Mesendoderm (in vitro differentiated cells): Measurements from ENCODE around the gene CCDC91.

Experiments
- DNase-seq: peaks from one replicate; pipeline ENCODE4 v3.0.0; 2013
- H2AK5ac ChIP-seq: 2 replicates; pipeline ENCODE4 v1.6.1; 2013; ENCODE audit warnings: low read length, inconsistent platforms
- H2BK120ac ChIP-seq: 2 replicates; pipeline ENCODE4 v1.6.1; 2013; ENCODE audit warnings: low read depth, mild to moderate bottlenecking, low read length, moderate library complexity, mixed read lengths
- H2BK15ac ChIP-seq: replicated peaks from 2 replicates; pipeline ENCODE4 v1.6.1; 2013; ENCODE audit warnings: low read depth, mild to moderate bottlenecking, moderate library complexity
- H2BK5ac ChIP-seq: 2 replicates; pipeline ENCODE4 v1.6.1; 2013; ENCODE audit warnings: low read length, inconsistent platforms
- H3K18ac ChIP-seq: 2 replicates; pipeline ENCODE4 v1.6.1; 2013; ENCODE audit warnings: mild to moderate bottlenecking, low read length, mixed read lengths
- H3K23ac ChIP-seq: one replicate; pipeline ENCODE4 v1.6.1; 2013; ENCODE audit warnings: low read length
- H3K27ac ChIP-seq: 2 replicates; pipeline ENCODE4 v1.5.1; 2013; ENCODE audit warnings: low read depth, mild to moderate bottlenecking, inconsistent platforms, low read length, moderate library complexity
- H3K27me3 ChIP-seq: 2 replicates; pipeline ENCODE4 v1.6.1; 2013; ENCODE audit warnings: low read length, control low read depth, mild to moderate bottlenecking, inconsistent platforms; ENCODE audit not compliant: insufficient read depth, poor library complexity
- H3K36me3 ChIP-seq: 2 replicates; pipeline ENCODE4 v1.6.1; 2013; ENCODE audit warnings: low read length, inconsistent platforms; ENCODE audit not compliant: control insufficient read depth, insufficient read depth
- H3K4ac ChIP-seq: one replicate; pipeline ENCODE4 v1.6.1; 2013; ENCODE audit warnings: low read depth, mild to moderate bottlenecking, low read length, moderate library complexity
- H3K4me1 ChIP-seq: 2 replicates; pipeline ENCODE4 v1.6.1; 2013; ENCODE audit warnings: low read depth, low read length, inconsistent platforms; ENCODE audit not compliant: control insufficient read depth
- H3K4me2 ChIP-seq: 2 replicates; pipeline ENCODE4 v1.6.1; 2013; ENCODE audit warnings: low read length
- H3K4me3 ChIP-seq: 2 replicates; pipeline ENCODE4 v1.5.1; 2013; ENCODE audit warnings: mild to moderate bottlenecking, low read length
- H3K56ac ChIP-seq: one replicate; pipeline ENCODE4 v1.6.1; 2013; ENCODE audit warnings: low read length
- H3K79me1 ChIP-seq: 2 replicates; pipeline ENCODE4 v1.6.1; 2013; ENCODE audit warnings: low read length, inconsistent platforms
- H3K79me2 ChIP-seq: 2 replicates; pipeline ENCODE4 v1.6.1; 2013; ENCODE audit warnings: mild to moderate bottlenecking, low read length; ENCODE audit not compliant: control insufficient read depth, insufficient read depth
- H3K9ac ChIP-seq: 2 replicates; pipeline ENCODE4 v1.6.1; 2013; ENCODE audit warnings: low read length, inconsistent platforms
- H4K5ac ChIP-seq: one replicate; pipeline ENCODE4 v1.6.1; 2013; ENCODE audit warnings: low read length
- H4K8ac ChIP-seq: one replicate; pipeline ENCODE4 v1.6.1; 2013; ENCODE audit warnings: low read depth, mild to moderate bottlenecking, control low read depth, low read length, moderate library complexity
- WGBS: extraction: QIAGEN DNeasy Blood & Tissue Kit; methylation state at CpG from one replicate; pipeline ENCODE4 v1.1.7; 2013; ENCODE audit warnings: low lambda C conversion rate, missing lambda C conversion rate; ENCODE audit not compliant: insufficient coverage; ENCODE audit errors: extremely low coverage; 5-methylcytosine and 5-hydroxymethylcytosine counted together

The CCDC91 gene

DNA sequence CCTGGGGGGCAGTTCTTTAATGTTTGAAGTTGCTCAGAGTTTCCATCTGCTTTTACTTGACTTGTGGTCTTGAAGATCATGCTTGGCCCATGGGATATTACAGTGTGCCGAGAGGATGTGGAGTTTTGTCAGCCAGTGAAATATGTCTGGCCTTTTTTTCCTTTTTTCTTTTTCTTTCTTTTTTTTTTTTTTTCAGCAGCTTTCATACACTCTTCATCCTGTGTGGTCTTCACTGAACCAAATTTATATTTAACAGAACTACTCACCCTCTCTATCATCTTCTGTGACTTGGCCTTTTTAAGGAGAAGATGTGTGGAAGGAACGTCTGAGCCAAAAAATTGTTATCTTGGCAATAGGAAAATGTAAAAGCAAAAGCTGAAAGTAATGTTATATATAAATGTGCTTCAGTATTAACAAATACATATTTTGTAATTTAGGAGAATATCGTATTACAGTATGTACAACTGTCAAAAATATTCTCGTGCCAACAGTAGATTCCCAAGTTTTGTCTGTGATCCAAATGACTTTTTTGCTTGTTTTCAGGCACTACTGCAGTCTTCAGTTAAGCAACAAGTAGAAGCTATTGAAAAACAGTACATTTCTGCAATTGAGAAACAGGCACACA is 200.6 kb downstream of the CCDC91 start:
- Histone ChIP-seq H2BK15ac (no peak overlapping the region), H3K56ac (no peak overlapping the region), H3K18ac (no peak overlapping the region), H3K9ac (no peak overlapping the region), H2BK5ac (no peak overlapping the region), H4K8ac (no peak overlapping the region), H3K79me1 (no peaks in the 10 kb centered on the region), H2AK5ac (no peak overlapping the region), H3K4me2 (no peak overlapping the region), H3K4me1 (no peaks in the 10 kb centered on the region), H4K5ac (no peak overlapping the region), H2BK120ac (no peak overlapping the region), H3K79me2 (no peaks in the 10 kb centered on the region), H3K23ac (no peak overlapping the region), H3K27me3 (no peaks in the 10 kb centered on the region), H3K27ac (no peak overlapping the region), H3K4ac (no peak overlapping the region), H3K36me3 (no peaks in the 10 kb centered on the region), H3K4me3 (no peak overlapping the region)
- no peak for DNase-seq
- no CpG with 5 or more reads among the region's 4 CpGs for whole genome bisulfite sequencing

DNA sequence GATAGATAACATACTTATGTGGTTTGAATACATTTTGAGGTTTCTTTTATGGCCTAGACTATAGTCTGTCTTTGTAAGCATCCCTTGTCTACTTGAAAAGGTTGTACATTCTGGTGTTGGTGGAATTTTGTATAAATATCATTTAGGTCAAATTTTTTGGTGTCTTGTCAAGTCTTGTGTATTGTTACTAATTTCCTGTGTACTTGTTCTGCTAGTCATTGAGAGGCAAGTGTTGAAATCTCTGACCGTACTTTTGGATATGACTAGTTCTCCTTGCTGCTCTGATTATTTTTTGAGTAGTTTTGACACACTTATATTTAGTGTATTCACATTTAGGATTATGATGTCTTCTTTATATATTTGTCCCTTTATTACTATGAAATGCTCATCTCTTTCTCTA is 219.6 kb downstream of the CCDC91 start:
- Histone ChIP-seq H3K27ac (no peak overlapping the region), H3K4me1 (no peaks in the 10 kb centered on the region), H2AK5ac (no peak overlapping the region), H3K27me3 (no peaks in the 10 kb centered on the region), H3K56ac (no peak overlapping the region), H3K4me2 (no peak overlapping the region), H3K23ac (no peak overlapping the region), H2BK15ac (no peak overlapping the region), H4K5ac (no peak overlapping the region), H3K4me3 (no peak overlapping the region), H3K79me2 (no peaks in the 10 kb centered on the region), H3K36me3 (no peaks in the 10 kb centered on the region), H2BK120ac (no peak overlapping the region), H3K18ac (no peak overlapping the region), H4K8ac (no peak overlapping the region), H2BK5ac (no peak overlapping the region), H3K9ac (no peak overlapping the region), H3K79me1 (no peaks in the 10 kb centered on the region), H3K4ac (no peak overlapping the region)
- DNase-seq, result no peak
- WGBS, result no CpG with 5 or more reads among the region's 1 CpG

DNA sequence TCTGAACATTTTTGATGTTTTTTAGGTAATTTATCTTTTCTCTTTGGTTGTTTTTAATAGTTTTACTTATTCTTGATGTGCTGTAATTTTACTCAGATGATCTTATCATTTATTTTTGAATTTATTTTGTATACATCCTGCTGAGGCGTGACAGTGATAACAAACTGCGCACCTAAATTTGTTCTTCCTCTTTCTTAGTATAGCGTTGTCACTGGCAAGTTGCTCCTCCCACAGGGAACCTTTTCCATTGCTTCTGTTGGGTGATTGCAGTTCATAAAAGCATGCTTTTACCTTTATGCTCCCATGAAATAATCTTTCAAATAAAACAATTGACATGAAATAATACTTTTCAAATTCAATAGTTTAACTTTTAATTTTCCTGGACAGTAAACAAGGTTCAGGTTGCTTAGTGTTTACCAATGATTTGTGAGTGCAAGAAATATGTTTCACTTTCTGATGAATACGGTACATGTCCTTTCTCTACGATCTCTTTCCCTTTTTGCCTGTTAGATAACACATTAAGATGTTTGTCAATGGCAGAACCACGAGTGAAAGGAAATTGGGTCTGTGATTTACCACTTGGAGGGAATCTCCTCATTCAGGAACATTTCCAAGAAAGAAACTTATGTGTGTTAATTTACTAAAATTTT is 223.3 kb downstream of the CCDC91 start:
- no peak overlapping the region for H2BK5ac ChIP-seq
- H3K23ac ChIP-seq, result no peak overlapping the region
- no peaks in the 10 kb centered on the region for H3K27me3 ChIP-seq
- H4K5ac ChIP-seq, result no peak overlapping the region
- H2BK120ac ChIP-seq, result no peak overlapping the region
- no peak overlapping the region for H2AK5ac ChIP-seq
- H3K4me1 ChIP-seq, result no peaks in the 10 kb centered on the region
- no peak overlapping the region for H3K4me2 ChIP-seq
- H3K27ac ChIP-seq, result no peak overlapping the region
- H2BK15ac ChIP-seq, result no peak overlapping the region
- H3K36me3 ChIP-seq, result no peaks in the 10 kb centered on the region
- H3K18ac ChIP-seq, result no peak overlapping the region
- no peak overlapping the region for H3K4ac ChIP-seq
- H3K56ac ChIP-seq, result no peak overlapping the region
- H3K9ac ChIP-seq, result no peak overlapping the region
- no peaks in the 10 kb centered on the region for H3K79me2 ChIP-seq
- H3K79me1 ChIP-seq, result no peaks in the 10 kb centered on the region
- no peak overlapping the region for H3K4me3 ChIP-seq
- no peak for DNase-seq
- no CpG with 5 or more reads among the region's 6 CpGs for WGBS
- H4K8ac ChIP-seq, result no peak overlapping the region

DNA sequence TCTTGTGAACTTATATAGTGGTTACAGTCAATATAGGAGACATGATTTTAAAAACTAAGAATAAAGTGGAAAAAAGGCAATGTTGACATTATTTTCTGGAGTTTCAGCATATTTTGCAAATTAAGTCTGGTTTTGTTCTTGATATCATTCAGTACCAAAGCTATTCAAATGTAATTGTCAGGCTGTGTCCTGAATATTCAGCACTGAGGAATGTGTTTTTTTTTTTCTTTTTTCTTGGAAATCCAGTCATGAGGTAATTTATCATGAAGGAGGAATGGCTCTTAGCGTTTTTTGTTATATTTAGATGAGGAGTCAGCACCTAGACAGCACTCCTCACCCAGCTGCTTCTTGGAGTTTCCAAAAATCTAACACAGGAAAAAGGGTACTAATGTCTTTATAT is 225.5 kb downstream of the CCDC91 start:
- Histone ChIP-seq H3K4me3 (no peak overlapping the region), H3K9ac (no peak overlapping the region), H3K79me2 (no peaks in the 10 kb centered on the region), H3K23ac (no peak overlapping the region), H4K5ac (no peak overlapping the region), H3K27ac (no peak overlapping the region), H3K56ac (no peak overlapping the region), H3K18ac (no peak overlapping the region), H3K36me3 (no peaks in the 10 kb centered on the region), H4K8ac (no peak overlapping the region), H2AK5ac (no peak overlapping the region), H3K4ac (no peak overlapping the region), H3K4me1 (no peaks in the 10 kb centered on the region), H2BK5ac (no peak overlapping the region), H3K79me1 (no peaks in the 10 kb centered on the region), H2BK15ac (no peak overlapping the region), H2BK120ac (no peak overlapping the region), H3K27me3 (no peaks in the 10 kb centered on the region), H3K4me2 (no peak overlapping the region)
- no CpG with 5 or more reads among the region's 1 CpG for WGBS
- peak; percentile 6 for DNase-seq

DNA sequence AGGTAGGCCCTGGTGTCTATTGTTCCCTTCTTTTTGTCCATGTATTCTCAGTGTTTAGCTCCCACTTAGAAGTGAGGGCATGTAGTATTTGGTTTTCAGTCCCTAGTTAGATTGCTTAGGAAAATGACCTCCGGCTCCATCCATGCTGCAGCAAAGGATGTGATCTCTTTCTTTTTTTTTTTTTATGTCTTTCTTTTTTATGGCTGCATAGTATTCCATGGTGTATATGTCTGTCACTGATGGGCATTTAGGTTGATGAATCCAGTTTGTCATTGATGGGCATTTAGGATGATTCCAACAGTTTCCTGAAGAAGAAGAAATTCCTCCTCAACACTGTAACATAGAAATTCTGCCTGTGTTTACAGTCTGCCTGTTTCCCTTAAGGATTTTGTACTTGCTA is 231.1 kb downstream of the CCDC91 start:
- Histone ChIP-seq H3K27ac (no peak overlapping the region), H2BK120ac (no peak overlapping the region), H2AK5ac (no peak overlapping the region), H3K79me1 (no peaks in the 10 kb centered on the region), H3K9ac (no peak overlapping the region), H4K5ac (no peak overlapping the region), H3K4me3 (no peak overlapping the region), H3K56ac (no peak overlapping the region), H4K8ac (no peak overlapping the region), H3K27me3 (no peaks in the 10 kb centered on the region), H3K23ac (no peak overlapping the region), H3K4ac (no peak overlapping the region), H3K36me3 (no peaks in the 10 kb centered on the region), H3K4me1 (no peaks in the 10 kb centered on the region), H2BK5ac (no peak overlapping the region), H2BK15ac (no peak overlapping the region), H3K18ac (no peak overlapping the region), H3K4me2 (no peak overlapping the region), H3K79me2 (no peaks in the 10 kb centered on the region)
- no peak for DNase-seq
- no CpG with 5 or more reads among the region's 1 CpG for WGBS

DNA sequence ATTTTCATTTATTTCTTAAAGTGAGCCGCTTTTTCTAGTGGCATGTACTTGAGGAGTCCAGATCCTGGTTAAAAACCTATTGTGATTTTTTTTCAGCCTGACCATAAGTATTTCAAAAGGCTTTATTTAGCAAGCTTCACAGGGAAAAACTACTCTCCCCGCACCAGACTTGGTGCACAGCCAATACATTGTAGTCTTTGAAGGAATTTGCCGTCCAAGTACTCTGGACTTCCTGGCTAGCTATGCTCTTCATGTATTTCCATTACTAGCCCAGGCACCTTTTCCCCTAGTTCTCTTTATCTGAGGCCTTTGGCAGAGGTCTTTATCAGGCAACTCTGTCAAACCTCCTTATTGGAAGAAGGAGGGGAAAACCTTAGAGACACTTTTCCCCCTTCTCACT is 234.7 kb downstream of the CCDC91 start:
- no peak for DNase-seq
- H3K4me2 ChIP-seq, result no peak overlapping the region

More for the DNA sequence above, 234.7 kb downstream of the CCDC91 start:
- no peaks in the 10 kb centered on the region for H3K79me1 ChIP-seq
- H2BK5ac ChIP-seq, result no peak overlapping the region
- no peak overlapping the region for H3K4me3 ChIP-seq
- H3K27me3 ChIP-seq, result no peaks in the 10 kb centered on the region
- no peaks in the 10 kb centered on the region for H3K79me2 ChIP-seq
- no peak overlapping the region for H2BK15ac ChIP-seq
- H3K9ac ChIP-seq, result no peak overlapping the region
- H2AK5ac ChIP-seq, result no peak overlapping the region
- H3K36me3 ChIP-seq, result no peaks in the 10 kb centered on the region
- H3K23ac ChIP-seq, result no peak overlapping the region
- no peak overlapping the region for H2BK120ac ChIP-seq
- no peak overlapping the region for H3K56ac ChIP-seq
- no peak overlapping the region for H4K8ac ChIP-seq
- no peak overlapping the region for H3K4ac ChIP-seq
- no CpG with 5 or more reads among the region's 3 CpGs for WGBS
- no peak overlapping the region for H3K27ac ChIP-seq
- no peak overlapping the region for H3K18ac ChIP-seq
- H4K5ac ChIP-seq, result no peak overlapping the region
- no peaks in the 10 kb centered on the region for H3K4me1 ChIP-seq
